Measurements from ENCODE around the gene TLR10.

DNA sequence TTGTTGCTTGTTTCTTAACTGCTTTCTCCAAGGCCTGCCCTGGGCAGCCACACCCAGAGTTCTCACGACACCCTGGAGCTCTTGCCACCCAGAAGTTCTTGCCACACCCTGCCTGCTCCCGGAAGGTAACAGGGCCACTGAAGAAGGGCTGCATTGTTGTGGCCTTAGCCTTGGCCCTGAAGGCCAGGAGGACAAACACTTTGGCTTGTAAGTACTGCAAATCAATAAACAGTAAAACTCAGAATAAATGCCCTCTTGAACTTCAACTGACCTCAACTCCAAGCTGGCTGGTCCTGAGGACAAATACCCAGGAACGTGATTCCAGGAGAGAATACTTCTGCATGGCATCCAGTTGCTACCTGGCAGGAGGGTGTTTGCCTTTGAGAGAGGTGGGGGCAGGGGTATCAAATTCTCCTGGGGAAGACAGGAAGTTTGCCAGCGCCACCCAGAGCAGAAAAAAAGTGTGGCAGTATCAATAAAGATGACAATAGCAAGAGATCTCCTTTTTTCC, 54.1 kb downstream of the TLR10 start:
- TF ChIP-seq, protein P1, sequence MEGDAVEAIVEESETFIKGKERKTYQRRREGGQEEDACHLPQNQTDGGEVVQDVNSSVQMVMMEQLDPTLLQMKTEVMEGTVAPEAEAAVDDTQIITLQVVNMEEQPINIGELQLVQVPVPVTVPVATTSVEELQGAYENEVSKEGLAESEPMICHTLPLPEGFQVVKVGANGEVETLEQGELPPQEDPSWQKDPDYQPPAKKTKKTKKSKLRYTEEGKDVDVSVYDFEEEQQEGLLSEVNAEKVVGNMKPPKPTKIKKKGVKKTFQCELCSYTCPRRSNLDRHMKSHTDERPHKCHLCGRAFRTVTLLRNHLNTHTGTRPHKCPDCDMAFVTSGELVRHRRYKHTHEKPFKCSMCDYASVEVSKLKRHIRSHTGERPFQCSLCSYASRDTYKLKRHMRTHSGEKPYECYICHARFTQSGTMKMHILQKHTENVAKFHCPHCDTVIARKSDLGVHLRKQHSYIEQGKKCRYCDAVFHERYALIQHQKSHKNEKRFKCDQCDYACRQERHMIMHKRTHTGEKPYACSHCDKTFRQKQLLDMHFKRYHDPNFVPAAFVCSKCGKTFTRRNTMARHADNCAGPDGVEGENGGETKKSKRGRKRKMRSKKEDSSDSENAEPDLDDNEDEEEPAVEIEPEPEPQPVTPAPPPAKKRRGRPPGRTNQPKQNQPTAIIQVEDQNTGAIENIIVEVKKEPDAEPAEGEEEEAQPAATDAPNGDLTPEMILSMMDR (IDR thresholded peaks at IDR 0.05; ENCODE audit: insufficient read depth, low read depth, low read length) = no peak
- no peak for TF ChIP-seq EZH2 (IDR thresholded peaks at IDR 0.05; ENCODE audit: insufficient read depth, low read length)

Data from astrocyte (in vitro differentiated cells and primary cell).